SH-SY5Y (cell line): ENCODE data around the gene ASPRV1.

ENCODE experiments used
- GATA2 ChIP-seq: IDR thresholded peaks from 2 replicates; pipeline ENCODE4 v1.6.1; 2011; ENCODE audit warnings: mild to moderate bottlenecking, low read depth, low read length
- GATA3 ChIP-seq: IDR thresholded peaks from 2 replicates; pipeline ENCODE4 v1.6.1; 2011; ENCODE audit warnings: low read depth, mild to moderate bottlenecking, low read length, moderate library complexity

- no peak for TF ChIP-seq GATA3
- no peak for TF ChIP-seq GATA2
Observed at GRCh38 chr2:69940691-69941090, 20.7 kb downstream of the ASPRV1 start.
